ENCODE results near the gene ART1.

Gene ART1

GRCh38 chr11:3611976-3612678 lies 32.8 kb upstream of the ART1 start:
- no peak for TF ChIP-seq CTCF (IDR thresholded peaks at IDR 0.05; ENCODE audit: insufficient read depth, low read depth, low read length, missing control alignments)
- no peak for DNase-seq (ENCODE audit: low read depth)
- H3K4me3 ChIP-seq (ENCODE audit: low read length), result no peak overlapping the region

GRCh38 chr11:3613998-3614741 lies 30.8 kb upstream of the ART1 start:
- no peak for DNase-seq (ENCODE audit: low read depth)
- no peak overlapping the region for H3K4me3 ChIP-seq (ENCODE audit: low read length)
- no peak for TF ChIP-seq CTCF (IDR thresholded peaks at IDR 0.05; ENCODE audit: insufficient read depth, low read depth, low read length, missing control alignments)

- TF ChIP-seq CTCF (IDR thresholded peaks at IDR 0.05; ENCODE audit: insufficient read depth, low read depth, low read length, missing control alignments), result no peak
- no peak overlapping the region for H3K4me3 ChIP-seq (ENCODE audit: low read length)
- peak; percentile 46 for DNase-seq (ENCODE audit: low read depth)
These were observed 30.2 kb upstream of the ART1 start for GRCh38 chr11:3614742-3615171.

GRCh38 chr11:3615998-3616397 lies 28.9 kb upstream of the ART1 start:
- DNase-seq (ENCODE audit: low read depth), result peak; percentile 39
- H3K4me3 ChIP-seq (ENCODE audit: low read length), result no peak overlapping the region
- no peak for TF ChIP-seq CTCF (IDR thresholded peaks at IDR 0.05; ENCODE audit: insufficient read depth, low read depth, low read length, missing control alignments)

- no peak for TF ChIP-seq CTCF (IDR thresholded peaks at IDR 0.05; ENCODE audit: insufficient read depth, low read depth, low read length, missing control alignments)
- DNase-seq (ENCODE audit: low read depth), result no peak
- H3K4me3 ChIP-seq (ENCODE audit: low read length), result no peak overlapping the region
These were observed 28.0 kb upstream of the ART1 start for GRCh38 chr11:3616721-3617460.

- H3K4me3 ChIP-seq (ENCODE audit: low read length), result no peak overlapping the region
- no peak for DNase-seq (ENCODE audit: low read depth)
- no peak for TF ChIP-seq CTCF (IDR thresholded peaks at IDR 0.05; ENCODE audit: insufficient read depth, low read depth, low read length, missing control alignments)
These were observed 26.9 kb upstream of the ART1 start for GRCh38 chr11:3617990-3618389.

Data from epithelial cell of esophagus (primary cell).